HepG2 (cell line): ENCODE measurements around the gene KLF15. TPM values are rescaled to one million over a fixed set of nuclear protein-coding genes. Genes with fewer than 3 reads are reported as not detected.

ENCODE experiments used
- AGO2 ChIP-seq: fragments of 200-400 bp; formaldehyde crosslinking; optimal IDR thresholded peaks from 2 replicates; pipeline ENCODE3; 2017; ENCODE audit warnings: mild to moderate bottlenecking, low read depth, low read length, moderate library complexity
- DNMT1 ChIP-seq: sonication (generic); formaldehyde crosslinking; IDR thresholded peaks from 2 replicates; pipeline ENCODE4 v1.5.1; 2020; ENCODE audit warnings: mild to moderate bottlenecking, missing genetic modification reagents
- EED ChIP-seq: sonication (generic); formaldehyde crosslinking; IDR thresholded peaks from 2 replicates; pipeline ENCODE4 v1.5.0; 2020; ENCODE audit warnings: mild to moderate bottlenecking, missing genetic modification reagents
- ETV6 ChIP-seq: sonication (generic); formaldehyde crosslinking; conservative IDR thresholded peaks from 2 replicates; pipeline ENCODE4 v1.4.0; 2020; ENCODE audit warnings: missing genetic modification reagents
- HNRNPK ChIP-seq: fragments of 200-400 bp; formaldehyde crosslinking; IDR thresholded peaks from 2 replicates; pipeline ENCODE4 v1.6.1; 2018; ENCODE audit warnings: low read length, low read depth, moderate library complexity, mild to moderate bottlenecking; ENCODE audit not compliant: poor library complexity, severe bottlenecking
- KLF15 ChIP-seq: sonication (generic); formaldehyde crosslinking; IDR thresholded peaks from 2 replicates; pipeline ENCODE4 v1.8.1; 2023; ENCODE audit warnings: borderline replicate concordance, mild to moderate bottlenecking, inconsistent platforms, missing genetic modification reagents, mixed read lengths
- SOX6 ChIP-seq, 2 experiments: fragments of 450-650 bp in 1 of 2; sonication (generic) in 1 of 2; formaldehyde crosslinking in 1 of 2; IDR thresholded peaks; 2 replicates each; pipeline versions ENCODE4 v1.4.0 to v1.6.1; 2017 to 2020; ENCODE audit warnings: antibody characterized with exemption in 1 of 2, mild to moderate bottlenecking in 1 of 2, missing genetic modification reagents in 1 of 2
- TCF7L2 ChIP-seq: IDR thresholded peaks from 2 replicates; pipeline ENCODE4 v1.6.1; 2011; ENCODE audit warnings: mild to moderate bottlenecking, low read depth, low read length, moderate library complexity
- ZNF333 ChIP-seq: sonication (generic); formaldehyde crosslinking; IDR thresholded peaks from 2 replicates; pipeline ENCODE4 v1.4.0; 2020; ENCODE audit warnings: mild to moderate bottlenecking, missing genetic modification reagents, borderline replicate concordance
- ZNF496 ChIP-seq: sonication (generic); formaldehyde crosslinking; IDR thresholded peaks from 2 replicates; pipeline ENCODE4 v1.8.1; 2023; ENCODE audit warnings: mild to moderate bottlenecking, moderate library complexity, missing genetic modification reagents; ENCODE audit not compliant: insufficient replicate concordance
- ZNF563 ChIP-seq: sonication (generic); formaldehyde crosslinking; IDR thresholded peaks from 2 replicates; pipeline ENCODE4 v1.8.0; 2022; ENCODE audit warnings: mild to moderate bottlenecking, moderate library complexity, missing genetic modification reagents
- ZNF629 ChIP-seq: sonication (generic); formaldehyde crosslinking; conservative IDR thresholded peaks from 2 replicates; pipeline ENCODE4 v1.5.0; 2020; ENCODE audit warnings: missing genetic modification reagents
- ZNF772 ChIP-seq: sonication (generic); formaldehyde crosslinking; IDR thresholded peaks from 2 replicates; pipeline ENCODE4 v1.5.0; 2020; ENCODE audit warnings: mild to moderate bottlenecking, missing genetic modification reagents
- polyA plus RNA-seq, 8 experiments: library from polyadenylated mRNA; depleted of rRNA in 3 of 8; stranded (reverse) in 7 of 8; unstranded in 1 of 8; fragments of >200 nt; fragmentation: Illumina TruSeq in 4 of 8; extraction: Trizol in 4 of 8; gene quantifications; 2 replicates each; pipeline versions ENCODE4 v1.2.1 to v1.2.3, GENCODE V29; 2011 to 2016; ENCODE audit warnings: low read depth in 4 of 8, missing spikeins in 1 of 8, mixed read lengths in 1 of 8; ENCODE audit not compliant: insufficient read depth in 1 of 8
- total RNA-seq, 5 experiments: library from RNA; depleted of rRNA; stranded (reverse); fragments of >200 nt; fragmentation: Illumina TruSeq; extraction: Trizol; gene quantifications; 2 replicates each; pipeline ENCODE4 v1.2.3, GENCODE V29; 2016; ENCODE audit warnings: low read depth in 1 of 5
- TF ChIP-seq, protein P1 (sequence below): sonication (generic); formaldehyde crosslinking; IDR thresholded peaks from 2 replicates; pipeline ENCODE4 v1.4.0; 2020; ENCODE audit warnings: missing genetic modification reagents
- TF ChIP-seq, protein P2 (sequence below): IDR thresholded peaks from 2 replicates; pipeline ENCODE4 v1.4.0; 2020; ENCODE audit warnings: mild to moderate bottlenecking, missing genetic modification reagents
- TF ChIP-seq, protein P3 (sequence below): sonication (generic); formaldehyde crosslinking; IDR thresholded peaks from 2 replicates; pipeline ENCODE4 v1.4.0; 2020; ENCODE audit warnings: missing genetic modification reagents, borderline replicate concordance

The KLF15 gene
- total and polyA plus RNA-seq, 2 of the 13 experiments (the other 11 are each of a cell fraction or from before 2014, with no cell fraction given) = 7.1 to 7.8 TPM

DNA sequence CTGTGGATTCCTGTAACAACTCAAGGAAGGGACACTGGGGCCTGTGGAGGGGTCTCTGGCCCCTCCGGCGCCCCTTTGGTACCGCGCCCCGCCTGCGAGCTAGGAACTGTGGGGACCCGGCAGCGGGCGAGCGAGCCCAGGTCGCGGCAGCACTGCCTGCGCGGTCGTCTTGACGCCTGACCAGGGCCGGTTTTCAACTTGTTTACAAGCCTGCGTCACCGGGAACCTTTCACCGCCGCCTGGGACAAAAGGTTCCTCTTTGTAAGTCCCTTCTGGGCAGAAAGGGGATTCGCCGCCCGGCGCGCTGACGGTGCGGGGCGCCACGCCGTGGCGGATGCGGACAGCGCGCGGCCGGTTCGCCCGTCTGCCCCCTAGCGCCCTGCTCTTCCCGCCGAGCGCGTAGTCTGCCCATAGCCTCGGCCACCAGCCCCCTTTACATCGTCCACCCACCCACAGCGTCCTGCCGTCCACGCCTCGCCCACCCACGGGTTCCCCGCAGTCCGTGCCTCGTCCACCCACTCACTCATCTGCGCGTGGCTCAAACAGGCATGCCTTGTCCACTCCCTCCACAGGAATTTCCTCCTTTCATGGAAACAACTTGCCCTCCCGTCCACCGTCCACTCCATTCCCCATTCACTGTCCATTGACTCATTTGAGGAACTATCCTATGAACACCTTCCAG is 32.0 kb upstream of the KLF15 start (continued):
- TF ChIP-seq, protein P1, sequence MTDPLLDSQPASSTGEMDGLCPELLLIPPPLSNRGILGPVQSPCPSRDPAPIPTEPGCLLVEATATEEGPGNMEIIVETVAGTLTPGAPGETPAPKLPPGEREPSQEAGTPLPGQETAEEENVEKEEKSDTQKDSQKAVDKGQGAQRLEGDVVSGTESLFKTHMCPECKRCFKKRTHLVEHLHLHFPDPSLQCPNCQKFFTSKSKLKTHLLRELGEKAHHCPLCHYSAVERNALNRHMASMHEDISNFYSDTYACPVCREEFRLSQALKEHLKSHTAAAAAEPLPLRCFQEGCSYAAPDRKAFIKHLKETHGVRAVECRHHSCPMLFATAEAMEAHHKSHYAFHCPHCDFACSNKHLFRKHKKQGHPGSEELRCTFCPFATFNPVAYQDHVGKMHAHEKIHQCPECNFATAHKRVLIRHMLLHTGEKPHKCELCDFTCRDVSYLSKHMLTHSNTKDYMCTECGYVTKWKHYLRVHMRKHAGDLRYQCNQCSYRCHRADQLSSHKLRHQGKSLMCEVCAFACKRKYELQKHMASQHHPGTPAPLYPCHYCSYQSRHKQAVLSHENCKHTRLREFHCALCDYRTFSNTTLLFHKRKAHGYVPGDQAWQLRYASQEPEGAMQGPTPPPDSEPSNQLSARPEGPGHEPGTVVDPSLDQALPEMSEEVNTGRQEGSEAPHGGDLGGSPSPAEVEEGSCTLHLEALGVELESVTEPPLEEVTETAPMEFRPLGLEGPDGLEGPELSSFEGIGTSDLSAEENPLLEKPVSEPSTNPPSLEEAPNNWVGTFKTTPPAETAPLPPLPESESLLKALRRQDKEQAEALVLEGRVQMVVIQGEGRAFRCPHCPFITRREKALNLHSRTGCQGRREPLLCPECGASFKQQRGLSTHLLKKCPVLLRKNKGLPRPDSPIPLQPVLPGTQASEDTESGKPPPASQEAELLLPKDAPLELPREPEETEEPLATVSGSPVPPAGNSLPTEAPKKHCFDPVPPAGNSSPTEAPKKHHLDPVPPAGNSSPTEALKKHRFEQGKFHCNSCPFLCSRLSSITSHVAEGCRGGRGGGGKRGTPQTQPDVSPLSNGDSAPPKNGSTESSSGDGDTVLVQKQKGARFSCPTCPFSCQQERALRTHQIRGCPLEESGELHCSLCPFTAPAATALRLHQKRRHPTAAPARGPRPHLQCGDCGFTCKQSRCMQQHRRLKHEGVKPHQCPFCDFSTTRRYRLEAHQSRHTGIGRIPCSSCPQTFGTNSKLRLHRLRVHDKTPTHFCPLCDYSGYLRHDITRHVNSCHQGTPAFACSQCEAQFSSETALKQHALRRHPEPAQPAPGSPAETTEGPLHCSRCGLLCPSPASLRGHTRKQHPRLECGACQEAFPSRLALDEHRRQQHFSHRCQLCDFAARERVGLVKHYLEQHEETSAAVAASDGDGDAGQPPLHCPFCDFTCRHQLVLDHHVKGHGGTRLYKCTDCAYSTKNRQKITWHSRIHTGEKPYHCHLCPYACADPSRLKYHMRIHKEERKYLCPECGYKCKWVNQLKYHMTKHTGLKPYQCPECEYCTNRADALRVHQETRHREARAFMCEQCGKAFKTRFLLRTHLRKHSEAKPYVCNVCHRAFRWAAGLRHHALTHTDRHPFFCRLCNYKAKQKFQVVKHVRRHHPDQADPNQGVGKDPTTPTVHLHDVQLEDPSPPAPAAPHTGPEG = 0 out of 2 replicates have a peak, but pooled peaks have one; percentile 43
- TF ChIP-seq DNMT1 (CRISPR knock-in tag) = peak; percentile 91
- peak; percentile 46 for TF ChIP-seq HNRNPK
- no peak for TF ChIP-seq KLF15 (CRISPR knock-in tag)
- TF ChIP-seq, protein P2, sequence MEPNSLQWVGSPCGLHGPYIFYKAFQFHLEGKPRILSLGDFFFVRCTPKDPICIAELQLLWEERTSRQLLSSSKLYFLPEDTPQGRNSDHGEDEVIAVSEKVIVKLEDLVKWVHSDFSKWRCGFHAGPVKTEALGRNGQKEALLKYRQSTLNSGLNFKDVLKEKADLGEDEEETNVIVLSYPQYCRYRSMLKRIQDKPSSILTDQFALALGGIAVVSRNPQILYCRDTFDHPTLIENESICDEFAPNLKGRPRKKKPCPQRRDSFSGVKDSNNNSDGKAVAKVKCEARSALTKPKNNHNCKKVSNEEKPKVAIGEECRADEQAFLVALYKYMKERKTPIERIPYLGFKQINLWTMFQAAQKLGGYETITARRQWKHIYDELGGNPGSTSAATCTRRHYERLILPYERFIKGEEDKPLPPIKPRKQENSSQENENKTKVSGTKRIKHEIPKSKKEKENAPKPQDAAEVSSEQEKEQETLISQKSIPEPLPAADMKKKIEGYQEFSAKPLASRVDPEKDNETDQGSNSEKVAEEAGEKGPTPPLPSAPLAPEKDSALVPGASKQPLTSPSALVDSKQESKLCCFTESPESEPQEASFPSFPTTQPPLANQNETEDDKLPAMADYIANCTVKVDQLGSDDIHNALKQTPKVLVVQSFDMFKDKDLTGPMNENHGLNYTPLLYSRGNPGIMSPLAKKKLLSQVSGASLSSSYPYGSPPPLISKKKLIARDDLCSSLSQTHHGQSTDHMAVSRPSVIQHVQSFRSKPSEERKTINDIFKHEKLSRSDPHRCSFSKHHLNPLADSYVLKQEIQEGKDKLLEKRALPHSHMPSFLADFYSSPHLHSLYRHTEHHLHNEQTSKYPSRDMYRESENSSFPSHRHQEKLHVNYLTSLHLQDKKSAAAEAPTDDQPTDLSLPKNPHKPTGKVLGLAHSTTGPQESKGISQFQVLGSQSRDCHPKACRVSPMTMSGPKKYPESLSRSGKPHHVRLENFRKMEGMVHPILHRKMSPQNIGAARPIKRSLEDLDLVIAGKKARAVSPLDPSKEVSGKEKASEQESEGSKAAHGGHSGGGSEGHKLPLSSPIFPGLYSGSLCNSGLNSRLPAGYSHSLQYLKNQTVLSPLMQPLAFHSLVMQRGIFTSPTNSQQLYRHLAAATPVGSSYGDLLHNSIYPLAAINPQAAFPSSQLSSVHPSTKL = peak; percentile 74
- no peak for TF ChIP-seq AGO2
- no peak for TF ChIP-seq SOX6 (IDR thresholded peaks at IDR 0.05)
- peak; percentile 73 for TF ChIP-seq SOX6 (CRISPR knock-in tag; IDR thresholded peaks at IDR 0.05)
- TF ChIP-seq ZNF333 (CRISPR knock-in tag) = peak; percentile 86
- TF ChIP-seq ZNF563 (CRISPR knock-in tag) = peak; percentile 32; the same call in 1 of the 2 replicates
- TF ChIP-seq TCF7L2 = no peak
- TF ChIP-seq ZNF496 (CRISPR knock-in tag) = no peak
- 0 out of 2 replicates have a peak, but pooled peaks have one; percentile 27 for TF ChIP-seq ETV6
- TF ChIP-seq, protein P3, sequence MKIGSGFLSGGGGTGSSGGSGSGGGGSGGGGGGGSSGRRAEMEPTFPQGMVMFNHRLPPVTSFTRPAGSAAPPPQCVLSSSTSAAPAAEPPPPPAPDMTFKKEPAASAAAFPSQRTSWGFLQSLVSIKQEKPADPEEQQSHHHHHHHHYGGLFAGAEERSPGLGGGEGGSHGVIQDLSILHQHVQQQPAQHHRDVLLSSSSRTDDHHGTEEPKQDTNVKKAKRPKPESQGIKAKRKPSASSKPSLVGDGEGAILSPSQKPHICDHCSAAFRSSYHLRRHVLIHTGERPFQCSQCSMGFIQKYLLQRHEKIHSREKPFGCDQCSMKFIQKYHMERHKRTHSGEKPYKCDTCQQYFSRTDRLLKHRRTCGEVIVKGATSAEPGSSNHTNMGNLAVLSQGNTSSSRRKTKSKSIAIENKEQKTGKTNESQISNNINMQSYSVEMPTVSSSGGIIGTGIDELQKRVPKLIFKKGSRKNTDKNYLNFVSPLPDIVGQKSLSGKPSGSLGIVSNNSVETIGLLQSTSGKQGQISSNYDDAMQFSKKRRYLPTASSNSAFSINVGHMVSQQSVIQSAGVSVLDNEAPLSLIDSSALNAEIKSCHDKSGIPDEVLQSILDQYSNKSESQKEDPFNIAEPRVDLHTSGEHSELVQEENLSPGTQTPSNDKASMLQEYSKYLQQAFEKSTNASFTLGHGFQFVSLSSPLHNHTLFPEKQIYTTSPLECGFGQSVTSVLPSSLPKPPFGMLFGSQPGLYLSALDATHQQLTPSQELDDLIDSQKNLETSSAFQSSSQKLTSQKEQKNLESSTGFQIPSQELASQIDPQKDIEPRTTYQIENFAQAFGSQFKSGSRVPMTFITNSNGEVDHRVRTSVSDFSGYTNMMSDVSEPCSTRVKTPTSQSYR = no peak
- TF ChIP-seq ZNF629 = peak; percentile 46; the same call in 1 of the 2 replicates
- peak; percentile 83 for TF ChIP-seq ZNF772 (CRISPR knock-in tag)
- TF ChIP-seq EED (CRISPR knock-in tag) = 0 out of 2 replicates have a peak, but pooled peaks have one; percentile 15
